Measurements from ENCODE around the gene COL4A3. TPM values are rescaled to one million over a fixed set of nuclear protein-coding genes. Genes with fewer than 3 reads are reported as not detected.

The COL4A3 gene
- polyA plus RNA-seq, 1 donor (not counting 4 experiments of a cell fraction or from before 2014, with no cell fraction given) = not detected

GRCh38 chr2:227322530-227323205 lies 158.2 kb downstream of the COL4A3 start:
- FAIRE-seq = no peak
- no peaks in the 10 kb centered on the region for H3K9me3 ChIP-seq (ENCODE audit: control insufficient read depth, low read depth, low read length)
- no peak for DNase-seq (ENCODE audit: low read depth, low spot score)
- no peak overlapping the region for H3K27ac ChIP-seq (ENCODE audit: control insufficient read depth, insufficient read depth, low read length)
- no peak for TF ChIP-seq CTCF (optimal IDR thresholded peaks at IDR 0.05 in 1 of 3, IDR thresholded peaks at IDR 0.05 in 1 of 3, conservative IDR thresholded peaks at IDR 0.05 in 1 of 3; ENCODE audit: extremely low read depth in 1 of 3, insufficient read depth in 2 of 3, low read length in 3 of 3)
- no peak for TF ChIP-seq EZH2 (IDR thresholded peaks at IDR 0.05; ENCODE audit: low read length)
- peaks cover 26% of the 10 kb centered on the region for H3K79me2 ChIP-seq (ENCODE audit: control insufficient read depth, insufficient read depth, low read length)
- no peaks in the 10 kb centered on the region for H3K36me3 ChIP-seq (ENCODE audit: control insufficient read depth in 2 of 2, extremely low read depth in 1 of 2, insufficient read depth in 2 of 2, low read length in 2 of 2)
- peaks cover 9% of the 10 kb centered on the region for H3K4me1 ChIP-seq (ENCODE audit: control insufficient read depth, extremely low read depth, insufficient read depth, low read length)
- H3K27me3 ChIP-seq (ENCODE audit: control insufficient read depth, extremely low read depth, insufficient read depth, low read length) = no peaks in the 10 kb centered on the region
- H4K20me1 ChIP-seq (ENCODE audit: control insufficient read depth, extremely low read depth, insufficient read depth, low read length) = no peaks in the 10 kb centered on the region
- dilution Hi-C loops (cut with MboI; ENCODE audit: extremely low pct_ligation_motif_present, low sequenced_read_pairs) = no loop called here
- H3K9ac ChIP-seq (ENCODE audit: control insufficient read depth, extremely low read depth, insufficient read depth, low read length) = no peak overlapping the region
- no peaks in the 10 kb centered on the region for H3K9me1 ChIP-seq (ENCODE audit: control insufficient read depth, extremely low read depth, insufficient read depth, low read length)
- no peak overlapping the region for H3K4me3 ChIP-seq (ENCODE audit: control insufficient read depth in 2 of 3, extremely low read depth in 1 of 3, insufficient read depth in 2 of 3, low read depth in 1 of 3, low read length in 3 of 3)
- H3K4me2 ChIP-seq (ENCODE audit: control insufficient read depth, extremely low read depth, insufficient read depth, low read depth, low read length) = no peak overlapping the region
- H2AFZ ChIP-seq (ENCODE audit: control insufficient read depth, low read length) = no peak overlapping the region

GRCh38 chr2:227323818-227324217 lies 159.4 kb downstream of the COL4A3 start:
- FAIRE-seq = no peak
- H4K20me1 ChIP-seq (ENCODE audit: control insufficient read depth, extremely low read depth, insufficient read depth, low read length) = no peaks in the 10 kb centered on the region
- H3K4me1 ChIP-seq (ENCODE audit: control insufficient read depth, extremely low read depth, insufficient read depth, low read length) = peaks cover 9% of the 10 kb centered on the region
- peak overlapping the region in 1 of 3 experiments; percentile 98 for H3K4me3 ChIP-seq (ENCODE audit: control insufficient read depth in 2 of 3, extremely low read depth in 1 of 3, insufficient read depth in 2 of 3, low read depth in 1 of 3, low read length in 3 of 3)
- TF ChIP-seq EZH2 (IDR thresholded peaks at IDR 0.05; ENCODE audit: low read length) (no peak), CTCF (optimal IDR thresholded peaks at IDR 0.05 in 1 of 3, IDR thresholded peaks at IDR 0.05 in 1 of 3, conservative IDR thresholded peaks at IDR 0.05 in 1 of 3; ENCODE audit: extremely low read depth in 1 of 3, insufficient read depth in 2 of 3, low read length in 3 of 3) (no peak)
- H3K4me2 ChIP-seq (ENCODE audit: control insufficient read depth, extremely low read depth, insufficient read depth, low read depth, low read length) = peak overlapping the region; percentile 93
- peaks cover 36% of the 10 kb centered on the region for H3K79me2 ChIP-seq (ENCODE audit: control insufficient read depth, insufficient read depth, low read length)
- H3K36me3 ChIP-seq (ENCODE audit: control insufficient read depth in 2 of 2, extremely low read depth in 1 of 2, insufficient read depth in 2 of 2, low read length in 2 of 2) = no peaks in the 10 kb centered on the region
- no peaks in the 10 kb centered on the region for H3K27me3 ChIP-seq (ENCODE audit: control insufficient read depth, extremely low read depth, insufficient read depth, low read length)
- no peaks in the 10 kb centered on the region for H3K9me3 ChIP-seq (ENCODE audit: control insufficient read depth, low read depth, low read length)
- no peak overlapping the region for H3K9ac ChIP-seq (ENCODE audit: control insufficient read depth, extremely low read depth, insufficient read depth, low read length)
- no peaks in the 10 kb centered on the region for H3K9me1 ChIP-seq (ENCODE audit: control insufficient read depth, extremely low read depth, insufficient read depth, low read length)
- no peak for DNase-seq (ENCODE audit: low read depth, low spot score)
- no peak overlapping the region for H2AFZ ChIP-seq (ENCODE audit: control insufficient read depth, low read length)
- dilution Hi-C loops (cut with MboI; ENCODE audit: extremely low pct_ligation_motif_present, low sequenced_read_pairs) = no loop called here
- H3K27ac ChIP-seq (ENCODE audit: control insufficient read depth, insufficient read depth, low read length) = no peak overlapping the region

Measured in keratinocyte (primary cell).